ENCODE results near the gene HEMGN.

Gene HEMGN

DNA sequence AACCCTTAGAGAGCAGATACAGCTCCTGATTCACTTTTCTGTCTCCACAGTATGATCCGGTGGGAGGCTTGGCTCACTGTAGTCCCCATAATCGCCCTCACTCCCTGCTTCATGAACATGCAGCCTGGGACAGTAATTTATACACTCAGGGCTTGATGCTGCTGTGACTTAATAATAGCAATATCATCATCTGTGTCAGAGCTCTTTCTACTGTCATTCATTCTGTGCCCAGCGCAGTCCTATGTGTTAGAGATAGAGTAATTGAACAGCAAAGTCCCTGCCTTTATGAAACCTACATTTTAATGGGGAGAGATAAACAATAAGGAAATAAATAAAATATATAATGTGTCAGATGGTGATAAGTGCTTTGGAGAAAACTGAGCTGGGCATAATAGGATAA, 2.8 kb upstream of the HEMGN start:
- H3K27ac ChIP-seq (ENCODE audit: low read depth, low read length): no peak overlapping the region
- H3K27me3 ChIP-seq (ENCODE audit: low read length): no peaks in the 10 kb centered on the region
- H2AFZ ChIP-seq (ENCODE audit: low read depth, low read length, severe bottlenecking): no peak overlapping the region
- peaks cover 29% of the 10 kb centered on the region for H3F3A ChIP-seq (ENCODE audit: insufficient read depth)
- H3K9ac ChIP-seq (ENCODE audit: low read length): no peak overlapping the region
- no peak overlapping the region for H3K4me2 ChIP-seq (ENCODE audit: low read depth, low read length, poor library complexity, severe bottlenecking)
- H3K4me3 ChIP-seq (ENCODE audit: insufficient read depth, low read length, poor library complexity, severe bottlenecking): no peak overlapping the region
- no peaks in the 10 kb centered on the region for H4K20me1 ChIP-seq (ENCODE audit: low read depth, low read length)
- no peaks in the 10 kb centered on the region for H3K79me2 ChIP-seq (ENCODE audit: insufficient read depth, low read length)
- H3K36me3 ChIP-seq (ENCODE audit: low read length): no peaks in the 10 kb centered on the region
- H3K9me2 ChIP-seq (replicated peaks; ENCODE audit: insufficient read depth, low read length): no peaks in the 10 kb centered on the region
- no peak for TF ChIP-seq EZH2phosphoT487 (conservative IDR thresholded peaks at IDR 0.05; ENCODE audit: low read length)
- TF ChIP-seq, protein P1, sequence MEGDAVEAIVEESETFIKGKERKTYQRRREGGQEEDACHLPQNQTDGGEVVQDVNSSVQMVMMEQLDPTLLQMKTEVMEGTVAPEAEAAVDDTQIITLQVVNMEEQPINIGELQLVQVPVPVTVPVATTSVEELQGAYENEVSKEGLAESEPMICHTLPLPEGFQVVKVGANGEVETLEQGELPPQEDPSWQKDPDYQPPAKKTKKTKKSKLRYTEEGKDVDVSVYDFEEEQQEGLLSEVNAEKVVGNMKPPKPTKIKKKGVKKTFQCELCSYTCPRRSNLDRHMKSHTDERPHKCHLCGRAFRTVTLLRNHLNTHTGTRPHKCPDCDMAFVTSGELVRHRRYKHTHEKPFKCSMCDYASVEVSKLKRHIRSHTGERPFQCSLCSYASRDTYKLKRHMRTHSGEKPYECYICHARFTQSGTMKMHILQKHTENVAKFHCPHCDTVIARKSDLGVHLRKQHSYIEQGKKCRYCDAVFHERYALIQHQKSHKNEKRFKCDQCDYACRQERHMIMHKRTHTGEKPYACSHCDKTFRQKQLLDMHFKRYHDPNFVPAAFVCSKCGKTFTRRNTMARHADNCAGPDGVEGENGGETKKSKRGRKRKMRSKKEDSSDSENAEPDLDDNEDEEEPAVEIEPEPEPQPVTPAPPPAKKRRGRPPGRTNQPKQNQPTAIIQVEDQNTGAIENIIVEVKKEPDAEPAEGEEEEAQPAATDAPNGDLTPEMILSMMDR (IDR thresholded peaks at IDR 0.05; ENCODE audit: insufficient read depth, low read length, poor library complexity, severe bottlenecking): no peak
- H3K9me3 ChIP-seq (ENCODE audit: insufficient read depth, low read length): no peaks in the 10 kb centered on the region

DNA sequence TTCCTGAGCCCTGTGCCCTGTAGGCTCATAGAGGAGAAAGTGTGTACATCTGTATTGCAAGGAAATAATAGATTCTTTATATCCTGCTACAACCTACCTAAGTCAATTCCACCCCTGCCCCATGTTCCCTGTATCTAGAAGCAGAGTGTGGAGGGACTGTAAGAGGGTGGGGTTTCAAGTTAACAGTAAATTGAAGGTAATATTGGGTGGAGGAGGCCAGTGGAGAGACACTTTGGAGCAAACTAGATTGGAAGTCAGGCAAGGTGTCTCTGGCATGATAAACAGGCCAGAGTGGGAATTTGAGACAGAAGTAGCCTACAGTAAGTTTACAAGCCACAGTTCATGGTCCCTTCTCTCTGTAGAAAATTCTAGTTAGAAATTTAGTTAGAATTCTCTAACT, 2.3 kb upstream of the HEMGN start:
- H3K9me2 ChIP-seq (replicated peaks; ENCODE audit: insufficient read depth, low read length): no peaks in the 10 kb centered on the region
- no peaks in the 10 kb centered on the region for H3K27me3 ChIP-seq (ENCODE audit: low read length)
- H3K36me3 ChIP-seq (ENCODE audit: low read length): no peaks in the 10 kb centered on the region
- H4K20me1 ChIP-seq (ENCODE audit: low read depth, low read length): no peaks in the 10 kb centered on the region
- H3K9me3 ChIP-seq (ENCODE audit: insufficient read depth, low read length): no peaks in the 10 kb centered on the region
- no peak overlapping the region for H3K4me2 ChIP-seq (ENCODE audit: low read depth, low read length, poor library complexity, severe bottlenecking)
- H3K9ac ChIP-seq (ENCODE audit: low read length): no peak overlapping the region
- no peak overlapping the region for H2AFZ ChIP-seq (ENCODE audit: low read depth, low read length, severe bottlenecking)
- peaks cover 29% of the 10 kb centered on the region for H3F3A ChIP-seq (ENCODE audit: insufficient read depth)
- H3K79me2 ChIP-seq (ENCODE audit: insufficient read depth, low read length): no peaks in the 10 kb centered on the region
- no peak overlapping the region for H3K4me3 ChIP-seq (ENCODE audit: insufficient read depth, low read length, poor library complexity, severe bottlenecking)
- TF ChIP-seq, protein P1 (IDR thresholded peaks at IDR 0.05; ENCODE audit: insufficient read depth, low read length, poor library complexity, severe bottlenecking): no peak
- TF ChIP-seq EZH2phosphoT487 (conservative IDR thresholded peaks at IDR 0.05; ENCODE audit: low read length): no peak
- no peak overlapping the region for H3K27ac ChIP-seq (ENCODE audit: low read depth, low read length)

DNA sequence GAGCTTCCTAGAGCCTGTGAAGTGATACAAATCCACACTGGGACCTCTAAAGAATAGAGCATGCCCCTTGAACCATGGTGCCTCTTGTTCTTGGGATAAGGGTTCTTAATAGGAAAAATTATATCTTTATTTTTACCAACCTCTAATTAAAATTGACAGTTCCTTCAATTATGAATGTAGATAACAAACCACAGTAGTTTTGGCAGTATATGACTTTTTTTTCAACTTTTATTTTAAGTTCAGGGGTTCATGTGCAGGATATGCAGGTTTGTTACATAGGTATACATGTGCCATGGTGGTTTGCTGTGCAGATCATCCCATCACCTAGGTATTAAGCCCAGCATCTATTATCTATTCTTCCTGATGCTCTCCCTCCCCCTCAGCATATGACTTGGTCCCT, 974 bp downstream of the HEMGN start:
- Histone ChIP-seq H3K36me3 (ENCODE audit: low read length) (no peaks in the 10 kb centered on the region), H3K9me3 (ENCODE audit: insufficient read depth, low read length) (no peaks in the 10 kb centered on the region), H3K27me3 (ENCODE audit: low read length) (no peaks in the 10 kb centered on the region), H3K4me3 (ENCODE audit: insufficient read depth, low read length, poor library complexity, severe bottlenecking) (no peak overlapping the region), H3F3A (ENCODE audit: insufficient read depth) (peaks cover 29% of the 10 kb centered on the region), H3K79me2 (ENCODE audit: insufficient read depth, low read length) (no peaks in the 10 kb centered on the region), H3K4me2 (ENCODE audit: low read depth, low read length, poor library complexity, severe bottlenecking) (peak overlapping the region; percentile 58), H3K27ac (ENCODE audit: low read depth, low read length) (no peak overlapping the region), H3K9me2 (replicated peaks; ENCODE audit: insufficient read depth, low read length) (no peaks in the 10 kb centered on the region), H4K20me1 (ENCODE audit: low read depth, low read length) (no peaks in the 10 kb centered on the region), H3K9ac (ENCODE audit: low read length) (no peak overlapping the region), H2AFZ (ENCODE audit: low read depth, low read length, severe bottlenecking) (no peak overlapping the region)
- TF ChIP-seq, protein P1 (IDR thresholded peaks at IDR 0.05; ENCODE audit: insufficient read depth, low read length, poor library complexity, severe bottlenecking): no peak
- TF ChIP-seq EZH2phosphoT487 (conservative IDR thresholded peaks at IDR 0.05; ENCODE audit: low read length): no peak

Data from SU-DHL-6 (cell line).